A673 (cell line): ENCODE data around the gene CAMSAP3.

ENCODE experiments used
- EZH2 ChIP-seq: fragments of 200-600 bp; sonication (generic); IDR thresholded peaks from 2 replicates; pipeline ENCODE4 v1.6.1; 2017; ENCODE audit warnings: borderline replicate concordance, low read depth, mild to moderate bottlenecking, mixed read lengths, antibody characterized with exemption, low read length; ENCODE audit not compliant: poor library complexity, severe bottlenecking
- TF ChIP-seq, protein P1 (sequence below): fragments of 300-800, 200-600 bp; sonication (generic); conservative IDR thresholded peaks from 2 replicates; pipeline ENCODE4 v1.5.1; 2017; ENCODE audit warnings: low read depth, mild to moderate bottlenecking, antibody characterized with exemption, low read length, moderate library complexity, mixed read lengths

DNA sequence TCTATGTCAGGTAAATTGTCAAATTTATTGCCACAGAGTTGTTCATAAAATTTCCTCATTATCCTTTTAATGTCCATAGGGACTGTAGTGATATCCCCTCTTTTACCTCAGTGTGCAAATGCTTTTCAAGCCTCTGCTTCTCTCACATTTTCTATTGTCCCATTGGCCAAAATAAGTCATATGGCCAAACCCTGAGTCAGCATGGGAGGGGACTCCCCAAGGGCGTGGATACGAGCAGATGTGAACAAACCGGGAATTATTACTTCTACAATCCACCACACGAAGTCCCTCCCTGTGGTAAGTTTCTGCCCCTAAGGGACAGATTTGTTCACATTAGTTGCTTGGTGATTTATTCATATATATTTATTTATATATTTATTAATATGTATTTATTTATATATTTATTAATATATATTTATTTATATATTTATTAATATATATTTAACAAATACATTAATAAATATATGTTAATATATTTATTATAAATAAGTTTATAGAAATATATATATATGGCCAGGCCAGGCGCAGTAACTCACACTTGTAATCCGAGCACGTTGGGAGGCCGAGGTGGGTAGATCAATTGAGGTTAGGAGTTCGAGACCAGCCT, 20.1 kb upstream of the CAMSAP3 start:
- TF ChIP-seq, protein P1, sequence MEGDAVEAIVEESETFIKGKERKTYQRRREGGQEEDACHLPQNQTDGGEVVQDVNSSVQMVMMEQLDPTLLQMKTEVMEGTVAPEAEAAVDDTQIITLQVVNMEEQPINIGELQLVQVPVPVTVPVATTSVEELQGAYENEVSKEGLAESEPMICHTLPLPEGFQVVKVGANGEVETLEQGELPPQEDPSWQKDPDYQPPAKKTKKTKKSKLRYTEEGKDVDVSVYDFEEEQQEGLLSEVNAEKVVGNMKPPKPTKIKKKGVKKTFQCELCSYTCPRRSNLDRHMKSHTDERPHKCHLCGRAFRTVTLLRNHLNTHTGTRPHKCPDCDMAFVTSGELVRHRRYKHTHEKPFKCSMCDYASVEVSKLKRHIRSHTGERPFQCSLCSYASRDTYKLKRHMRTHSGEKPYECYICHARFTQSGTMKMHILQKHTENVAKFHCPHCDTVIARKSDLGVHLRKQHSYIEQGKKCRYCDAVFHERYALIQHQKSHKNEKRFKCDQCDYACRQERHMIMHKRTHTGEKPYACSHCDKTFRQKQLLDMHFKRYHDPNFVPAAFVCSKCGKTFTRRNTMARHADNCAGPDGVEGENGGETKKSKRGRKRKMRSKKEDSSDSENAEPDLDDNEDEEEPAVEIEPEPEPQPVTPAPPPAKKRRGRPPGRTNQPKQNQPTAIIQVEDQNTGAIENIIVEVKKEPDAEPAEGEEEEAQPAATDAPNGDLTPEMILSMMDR = no peak
- no peak for TF ChIP-seq EZH2
